ENCODE measurements around the gene KLF14. TPM values are rescaled to one million over a fixed set of nuclear protein-coding genes. Genes with fewer than 3 reads are reported as not detected.
"Not testable (repeated sequence)": the region's sequence is repeated elsewhere in the genome, so short reads cannot be mapped to it uniquely, and the experiment has no call there.

Gene KLF14
- polyA plus RNA-seq, 1 of the 3 experiments (the other 2 are of a cell fraction): 0.02 TPM

DNA sequence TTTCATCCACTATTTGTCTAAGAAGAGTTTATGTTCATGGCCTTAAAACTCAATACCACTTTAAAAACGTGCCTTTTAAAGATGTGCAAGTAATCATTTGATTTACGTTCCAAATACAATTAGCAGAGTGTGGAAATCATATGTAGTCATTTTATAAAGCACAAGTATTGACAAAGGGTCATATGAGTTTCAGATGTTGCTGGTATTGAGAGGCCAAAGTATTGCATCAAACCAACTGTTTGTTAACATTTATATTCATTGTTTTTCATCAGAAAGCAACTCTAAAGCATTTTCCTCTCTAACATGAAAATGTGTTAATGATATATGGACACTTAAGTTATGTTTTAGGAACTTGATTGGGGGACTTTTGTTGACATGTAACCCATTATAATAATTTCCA lies 36.2 kb downstream of the KLF14 start:
- POLR2A ChIA-PET: no interaction called here
- H3K9me3 ChIP-seq: no peaks in the 10 kb centered on the region
- no peak for DNase-seq
- H3K4me2 ChIP-seq: no peak overlapping the region
- peaks cover 7% of the 10 kb centered on the region; the same call in 1 of the 2 replicates for H3K27me3 ChIP-seq (ENCODE audit: insufficient read depth)
- H2AFZ ChIP-seq (ENCODE audit: low read depth): no peak overlapping the region
- no peak overlapping the region for H3K27ac ChIP-seq (ENCODE audit: low read depth in 2 of 2, low read length in 1 of 2)
- no peak overlapping the region for H3K4me3 ChIP-seq (ENCODE audit: low read depth in 2 of 2, low read length in 1 of 2)
- no peaks in the 10 kb centered on the region for H3K79me2 ChIP-seq (ENCODE audit: insufficient read depth)
- no peaks in the 10 kb centered on the region for H3K4me1 ChIP-seq (ENCODE audit: control insufficient read depth in 1 of 2, insufficient read depth in 2 of 2, low read depth in 1 of 2, low read length in 1 of 2)
- H3F3A ChIP-seq (replicated peaks; ENCODE audit: insufficient read depth): no peaks in the 10 kb centered on the region
- H3K36me3 ChIP-seq (replicated peaks in 1 of 2; ENCODE audit: control insufficient read depth in 1 of 2, insufficient read depth in 2 of 2, low read length in 1 of 2): no peaks in the 10 kb centered on the region
- H3K9ac ChIP-seq: no peak overlapping the region
- H3K9me2 ChIP-seq: 0 out of 2 replicates have a peak, but pooled peaks cover 4% of the 10 kb centered on the region
- no peaks in the 10 kb centered on the region for H4K20me1 ChIP-seq (ENCODE audit: insufficient read depth)
- CTCF ChIA-PET: no interaction called here
- no peak for TF ChIP-seq FOXJ3 (CRISPR knock-in tag; IDR thresholded peaks at IDR 0.05)
- TF ChIP-seq, protein P1, sequence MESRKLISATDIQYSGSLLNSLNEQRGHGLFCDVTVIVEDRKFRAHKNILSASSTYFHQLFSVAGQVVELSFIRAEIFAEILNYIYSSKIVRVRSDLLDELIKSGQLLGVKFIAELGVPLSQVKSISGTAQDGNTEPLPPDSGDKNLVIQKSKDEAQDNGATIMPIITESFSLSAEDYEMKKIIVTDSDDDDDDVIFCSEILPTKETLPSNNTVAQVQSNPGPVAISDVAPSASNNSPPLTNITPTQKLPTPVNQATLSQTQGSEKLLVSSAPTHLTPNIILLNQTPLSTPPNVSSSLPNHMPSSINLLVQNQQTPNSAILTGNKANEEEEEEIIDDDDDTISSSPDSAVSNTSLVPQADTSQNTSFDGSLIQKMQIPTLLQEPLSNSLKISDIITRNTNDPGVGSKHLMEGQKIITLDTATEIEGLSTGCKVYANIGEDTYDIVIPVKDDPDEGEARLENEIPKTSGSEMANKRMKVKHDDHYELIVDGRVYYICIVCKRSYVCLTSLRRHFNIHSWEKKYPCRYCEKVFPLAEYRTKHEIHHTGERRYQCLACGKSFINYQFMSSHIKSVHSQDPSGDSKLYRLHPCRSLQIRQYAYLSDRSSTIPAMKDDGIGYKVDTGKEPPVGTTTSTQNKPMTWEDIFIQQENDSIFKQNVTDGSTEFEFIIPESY (IDR thresholded peaks at IDR 0.05; ENCODE audit: borderline replicate concordance, low read depth): no peak
- 46% methylated on average over 2 of the region's 2 CpGs for WGBS (ENCODE audit: low lambda C conversion rate)

DNA sequence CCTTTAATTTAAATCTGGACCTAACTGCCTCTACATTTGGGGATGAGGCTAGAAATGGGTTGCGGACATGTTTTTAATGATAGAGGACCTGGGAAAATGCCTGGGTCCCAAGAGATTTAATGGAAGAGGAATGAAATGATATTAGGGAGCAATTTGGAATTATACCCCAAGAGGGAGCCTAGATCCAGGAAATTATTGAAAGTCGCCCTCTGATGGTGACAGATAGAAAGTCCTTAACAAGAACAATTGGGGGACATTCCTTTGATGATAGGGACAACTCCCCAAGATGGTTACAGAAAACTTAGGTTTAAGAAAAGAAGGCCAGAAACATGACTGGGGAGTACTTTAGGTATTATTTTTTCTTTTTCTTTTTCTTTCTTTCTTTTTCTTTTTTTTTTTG lies 38.2 kb downstream of the KLF14 start:
- Histone ChIP-seq H3K27ac (ENCODE audit: low read depth in 2 of 2, low read length in 1 of 2) (no peak overlapping the region), H3F3A (replicated peaks; ENCODE audit: insufficient read depth) (no peaks in the 10 kb centered on the region), H3K27me3 (ENCODE audit: insufficient read depth) (peaks cover 7% of the 10 kb centered on the region; the same call in 1 of the 2 replicates), H3K36me3 (replicated peaks in 1 of 2; ENCODE audit: control insufficient read depth in 1 of 2, insufficient read depth in 2 of 2, low read length in 1 of 2) (no peaks in the 10 kb centered on the region), H3K4me2 (no peak overlapping the region), H2AFZ (ENCODE audit: low read depth) (no peak overlapping the region), H3K4me1 (ENCODE audit: control insufficient read depth in 1 of 2, insufficient read depth in 2 of 2, low read depth in 1 of 2, low read length in 1 of 2) (no peaks in the 10 kb centered on the region), H3K9me2 (no peaks in the 10 kb centered on the region), H3K79me2 (ENCODE audit: insufficient read depth) (no peaks in the 10 kb centered on the region), H3K9me3 (no peaks in the 10 kb centered on the region), H3K4me3 (ENCODE audit: low read depth in 2 of 2, low read length in 1 of 2) (no peak overlapping the region), H3K9ac (no peak overlapping the region), H4K20me1 (ENCODE audit: insufficient read depth) (no peaks in the 10 kb centered on the region)
- WGBS (ENCODE audit: low lambda C conversion rate): 50% methylated on average over 2 of the region's 2 CpGs
- ChIA-PET CTCF (interaction anchor here (2.3 kb wide), 1 partner anchor 26 kb away, joined by 6 read pairs; no protein-coding TSS in a partner anchor), POLR2A (no interaction called here)
- DNase-seq: peak; percentile 44
- TF ChIP-seq CHD2 (IDR thresholded peaks at IDR 0.05; ENCODE audit: low read length, partially characterized antibody): no peak
- TF ChIP-seq, protein P1 (IDR thresholded peaks at IDR 0.05; ENCODE audit: borderline replicate concordance, low read depth): no peak
- TF ChIP-seq, protein P2, sequence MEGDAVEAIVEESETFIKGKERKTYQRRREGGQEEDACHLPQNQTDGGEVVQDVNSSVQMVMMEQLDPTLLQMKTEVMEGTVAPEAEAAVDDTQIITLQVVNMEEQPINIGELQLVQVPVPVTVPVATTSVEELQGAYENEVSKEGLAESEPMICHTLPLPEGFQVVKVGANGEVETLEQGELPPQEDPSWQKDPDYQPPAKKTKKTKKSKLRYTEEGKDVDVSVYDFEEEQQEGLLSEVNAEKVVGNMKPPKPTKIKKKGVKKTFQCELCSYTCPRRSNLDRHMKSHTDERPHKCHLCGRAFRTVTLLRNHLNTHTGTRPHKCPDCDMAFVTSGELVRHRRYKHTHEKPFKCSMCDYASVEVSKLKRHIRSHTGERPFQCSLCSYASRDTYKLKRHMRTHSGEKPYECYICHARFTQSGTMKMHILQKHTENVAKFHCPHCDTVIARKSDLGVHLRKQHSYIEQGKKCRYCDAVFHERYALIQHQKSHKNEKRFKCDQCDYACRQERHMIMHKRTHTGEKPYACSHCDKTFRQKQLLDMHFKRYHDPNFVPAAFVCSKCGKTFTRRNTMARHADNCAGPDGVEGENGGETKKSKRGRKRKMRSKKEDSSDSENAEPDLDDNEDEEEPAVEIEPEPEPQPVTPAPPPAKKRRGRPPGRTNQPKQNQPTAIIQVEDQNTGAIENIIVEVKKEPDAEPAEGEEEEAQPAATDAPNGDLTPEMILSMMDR (IDR thresholded peaks at IDR 0.05): peak; percentile 78
- TF ChIP-seq SMC3 (IDR thresholded peaks at IDR 0.05; ENCODE audit: low read depth, low read length): peak; percentile 62
- TF ChIP-seq RAD21 (IDR thresholded peaks at IDR 0.05; ENCODE audit: low read length): peak; percentile 66
- TF ChIP-seq FOXJ3 (CRISPR knock-in tag; IDR thresholded peaks at IDR 0.05): no peak
- TF ChIP-seq JUND (IDR thresholded peaks at IDR 0.05): no peak
- TF ChIP-seq TCF12 (IDR thresholded peaks at IDR 0.05): no peak
- no peak for TF ChIP-seq YY1 (IDR thresholded peaks at IDR 0.05; ENCODE audit: low read depth)
- no peak for TF ChIP-seq NFIC (IDR thresholded peaks at IDR 0.05; ENCODE audit: borderline replicate concordance)
- TF ChIP-seq MEF2A (IDR thresholded peaks at IDR 0.05; ENCODE audit: borderline replicate concordance, low read depth): no peak
- no peak for TF ChIP-seq NRF1 (IDR thresholded peaks at IDR 0.05; ENCODE audit: low read depth, low read length)
- TF ChIP-seq TAF1 (IDR thresholded peaks at IDR 0.05; ENCODE audit: borderline replicate concordance, low read depth, low read length): no peak
- no peak for TF ChIP-seq RCOR1 (IDR thresholded peaks at IDR 0.05; ENCODE audit: low read length)
- no peak for TF ChIP-seq EP300 (IDR thresholded peaks at IDR 0.05; ENCODE audit: borderline replicate concordance in 1 of 2, low read depth in 1 of 2, low read length in 1 of 2)

DNA sequence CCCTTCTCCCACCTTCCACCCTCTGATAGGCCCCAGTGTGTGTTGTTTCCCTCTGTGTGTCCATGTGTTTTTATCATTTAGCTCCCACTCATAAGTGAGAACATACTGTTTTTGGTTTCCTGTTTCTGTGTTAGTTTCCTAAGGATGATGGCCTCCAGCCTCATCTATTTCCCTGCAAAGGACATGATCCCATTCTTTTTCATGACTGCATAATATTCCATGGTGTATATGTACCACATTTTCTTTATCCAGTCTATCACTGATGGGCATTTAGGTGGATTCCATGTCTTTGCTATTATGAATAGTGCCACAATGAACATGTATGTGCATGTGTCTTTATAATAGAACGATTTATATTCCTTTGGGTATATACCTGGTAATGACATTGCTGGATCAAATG lies 41.6 kb downstream of the KLF14 start:
- H3K9me2 ChIP-seq; CTCF ChIA-PET; H3K4me2 ChIP-seq; H3F3A ChIP-seq (replicated peaks; ENCODE audit: insufficient read depth); H3K27me3 ChIP-seq (ENCODE audit: insufficient read depth); H3K79me2 ChIP-seq (ENCODE audit: insufficient read depth); H2AFZ ChIP-seq (ENCODE audit: low read depth); H4K20me1 ChIP-seq (ENCODE audit: insufficient read depth); H3K4me1 ChIP-seq (ENCODE audit: control insufficient read depth in 1 of 2, insufficient read depth in 2 of 2, low read depth in 1 of 2, low read length in 1 of 2); POLR2A ChIA-PET; H3K4me3 ChIP-seq (ENCODE audit: low read depth in 2 of 2, low read length in 1 of 2); H3K9me3 ChIP-seq; H3K27ac ChIP-seq (ENCODE audit: low read depth in 2 of 2, low read length in 1 of 2); H3K9ac ChIP-seq; DNase-seq; H3K36me3 ChIP-seq (replicated peaks in 1 of 2; ENCODE audit: control insufficient read depth in 1 of 2, insufficient read depth in 2 of 2, low read length in 1 of 2): not testable (repeated sequence)
- 38% methylated on average over 1 of the region's 1 CpG for WGBS (ENCODE audit: low lambda C conversion rate)

Data from SK-N-SH (cell line).